C4-2B (cell line): ENCODE data around the gene INSIG2.

Source experiments
- H3K27ac ChIP-seq: fragments of 450-650 bp; 2 replicates; pipeline ENCODE4 v1.5.1; 2017
- CTCF ChIP-seq: fragments of 450-650 bp; conservative IDR thresholded peaks from 2 replicates; pipeline ENCODE4 v1.5.1; 2017; ENCODE audit warnings: mild to moderate bottlenecking
- ZFX ChIP-seq: fragments of 450-650 bp; IDR thresholded peaks from 2 replicates; pipeline ENCODE4 v1.6.1; 2017

Gene INSIG2

GRCh38 chr2:118078734-118079133, 9.5 kb upstream of the INSIG2 start:
- H3K27ac ChIP-seq = no peak overlapping the region
- no peak for TF ChIP-seq CTCF
- TF ChIP-seq ZFX = no peak

GRCh38 chr2:118084491-118085089, 3.7 kb upstream of the INSIG2 start:
- H3K27ac ChIP-seq = no peak overlapping the region
- TF ChIP-seq ZFX = no peak

- no peak for TF ChIP-seq ZFX
- no peak for TF ChIP-seq CTCF
- H3K27ac ChIP-seq = no peak overlapping the region
Observed at GRCh38 chr2:118085173-118086023, 2.9 kb upstream of the INSIG2 start.

- H3K27ac ChIP-seq = no peak overlapping the region
- no peak for TF ChIP-seq CTCF
- TF ChIP-seq ZFX = no peak
Observed at GRCh38 chr2:118086024-118086633, 2.1 kb upstream of the INSIG2 start.

- peak overlapping the region; percentile 75 for H3K27ac ChIP-seq
- no peak; the same call in 1 of the 2 replicates for TF ChIP-seq CTCF
- TF ChIP-seq ZFX = no peak
Observed at GRCh38 chr2:118089139-118089800, 999 bp downstream of the INSIG2 start.

- no peak overlapping the region for H3K27ac ChIP-seq
- TF ChIP-seq CTCF = no peak
- TF ChIP-seq ZFX = no peak
Observed at GRCh38 chr2:118090387-118091139, 2.3 kb downstream of the INSIG2 start.

- no peak overlapping the region for H3K27ac ChIP-seq
- TF ChIP-seq CTCF (no peak), ZFX (no peak)
Observed at GRCh38 chr2:118091140-118091478, 2.8 kb downstream of the INSIG2 start.
